HAP-1 (cell line): ENCODE measurements around the gene CACNA1H.
"Not testable (repeated sequence)": the region's sequence is repeated elsewhere in the genome, so short reads cannot be mapped to it uniquely, and the experiment has no call there.

Experiments
- DNase-seq, 2 experiments: peaks; one replicate each; pipeline ENCODE4 v3.0.0-alpha.2; 2016 to 2020; ENCODE audit warnings: low spot score in 2 of 2
- H3K27me3 ChIP-seq: fragments of 250-450 bp; sonication (Bioruptor Pico); 2 replicates; pipeline ENCODE4 v1.5.1; 2020; ENCODE audit warnings: low read depth, mild to moderate bottlenecking, moderate library complexity
- H3K36me3 ChIP-seq: fragments of 250-450 bp; sonication (Bioruptor Pico); replicated peaks from 2 replicates; pipeline ENCODE4 v1.5.1; 2020; ENCODE audit warnings: mild to moderate bottlenecking
- H3K4me1 ChIP-seq: fragments of 250-450 bp; sonication (Bioruptor Pico); 2 replicates; pipeline ENCODE4 v1.5.1; 2020; ENCODE audit warnings: mild to moderate bottlenecking
- H3K4me3 ChIP-seq: fragments of 250-450 bp; sonication (Bioruptor Pico); 2 replicates; pipeline ENCODE4 v1.5.1; 2020; ENCODE audit warnings: mild to moderate bottlenecking, moderate library complexity
- H3K9me3 ChIP-seq: fragments of 250-450 bp; sonication (Bioruptor Pico); 2 replicates; pipeline ENCODE4 v1.5.1; 2020; ENCODE audit warnings: mild to moderate bottlenecking, moderate library complexity
- in situ Hi-C: fragments of 300-500 bp; cut with MboI; formaldehyde crosslinking; loops from 3 replicates; pipeline ENCODE4 v1.14.3; 2020; ENCODE audit warnings: low sequenced_read_pairs, inconsistent platforms, mixed read lengths

CACNA1H gene

GRCh38 chr16:1262846-1263221 is 109.9 kb downstream of the CACNA1H start:
- Histone ChIP-seq H3K4me3 (no peak overlapping the region), H3K36me3 (no peaks in the 10 kb centered on the region), H3K4me1 (no peaks in the 10 kb centered on the region), H3K27me3 (peaks cover 28% of the 10 kb centered on the region), H3K9me3 (no peaks in the 10 kb centered on the region)
- in situ Hi-C loops = no loop called here
- no peak for DNase-seq

GRCh38 chr16:1263591-1264344 is 110.9 kb downstream of the CACNA1H start:
- in situ Hi-C loops = no loop called here

GRCh38 chr16:1264345-1265089 is 111.6 kb downstream of the CACNA1H start:
- H3K4me3 ChIP-seq = no peak overlapping the region
- in situ Hi-C loops = no loop called here
- peaks cover 21% of the 10 kb centered on the region for H3K27me3 ChIP-seq
- no peak for DNase-seq
- H3K9me3 ChIP-seq = no peaks in the 10 kb centered on the region
- no peaks in the 10 kb centered on the region for H3K4me1 ChIP-seq
- H3K36me3 ChIP-seq = no peaks in the 10 kb centered on the region

More at GRCh38 chr16:1263591-1264344, 110.9 kb downstream of the CACNA1H start:
- H3K27me3 ChIP-seq = peaks cover 28% of the 10 kb centered on the region
- H3K9me3 ChIP-seq = no peaks in the 10 kb centered on the region
- no peaks in the 10 kb centered on the region for H3K4me1 ChIP-seq
- H3K36me3 ChIP-seq = no peaks in the 10 kb centered on the region
- H3K4me3 ChIP-seq = no peak overlapping the region
- no peak for DNase-seq

- H3K9me3 ChIP-seq = no peaks in the 10 kb centered on the region
- DNase-seq = no peak
- H3K27me3 ChIP-seq = peaks cover 15% of the 10 kb centered on the region
- H3K4me3 ChIP-seq = no peak overlapping the region
- no peaks in the 10 kb centered on the region for H3K36me3 ChIP-seq
- in situ Hi-C loops = no loop called here
- H3K4me1 ChIP-seq = no peaks in the 10 kb centered on the region
Measured at GRCh38 chr16:1265090-1265630, 112.3 kb downstream of the CACNA1H start.

GRCh38 chr16:1265826-1266225 is 112.9 kb downstream of the CACNA1H start:
- Histone ChIP-seq H3K4me3 (no peak overlapping the region), H3K27me3 (peaks cover 12% of the 10 kb centered on the region; the same call in 1 of the 2 replicates), H3K9me3 (no peaks in the 10 kb centered on the region), H3K36me3 (no peaks in the 10 kb centered on the region), H3K4me1 (no peaks in the 10 kb centered on the region)
- DNase-seq = no peak
- in situ Hi-C loops = no loop called here

- DNase-seq, H3K4me1 ChIP-seq, H3K27me3 ChIP-seq, in situ Hi-C loops, H3K4me3 ChIP-seq, H3K36me3 ChIP-seq, H3K9me3 ChIP-seq: not testable (repeated sequence)
Measured at GRCh38 chr16:1269418-1269817, 116.5 kb downstream of the CACNA1H start.

GRCh38 chr16:1271380-1271723 is 118.4 kb downstream of the CACNA1H start:
- Histone ChIP-seq H3K36me3 (no peaks in the 10 kb centered on the region), H3K4me1 (no peaks in the 10 kb centered on the region), H3K4me3 (no peak overlapping the region), H3K9me3 (no peaks in the 10 kb centered on the region), H3K27me3 (no peaks in the 10 kb centered on the region; the same call in 1 of the 2 replicates)
- in situ Hi-C loops = no loop called here
- DNase-seq = no peak
